Fibroblast of lung (primary cell): ENCODE measurements around the gene AQP9.

Source experiments
- CTCF ChIP-seq, 2 donors: IDR thresholded peaks in 1 of 2; conservative IDR thresholded peaks in 1 of 2; 1 replicate in 1 of 2; 2 replicates in 1 of 2; pipeline ENCODE4 v1.5.1; 2011 to 2012; ENCODE audit warnings: low read length in 2 of 2, control low read depth in 1 of 2, inconsistent platforms in 1 of 2, low read depth in 1 of 2, mild to moderate bottlenecking in 1 of 2
- EZH2 ChIP-seq: IDR thresholded peaks from 2 replicates; pipeline ENCODE4 v1.5.1; 2012; ENCODE audit warnings: low read length, control low read depth, mild to moderate bottlenecking; ENCODE audit errors: missing control alignments

GRCh38 chr15:58217460-58217859, 79.3 kb downstream of the AQP9 start:
- TF ChIP-seq CTCF (conservative IDR thresholded peaks at IDR 0.05 in 1 of 2, IDR thresholded peaks at IDR 0.05 in 1 of 2; ENCODE audit: low read depth in 1 of 2, low read length in 2 of 2): no peak
- no peak for TF ChIP-seq EZH2
